Hepatocyte (in vitro differentiated cells): ENCODE data around the gene ADAMTSL5. TPM values are rescaled to one million over a fixed set of nuclear protein-coding genes. Genes with fewer than 3 reads are reported as not detected.

Source experiments
- DNase-seq: peaks from one replicate; pipeline ENCODE4 v3.0.0-alpha.2; 2016; ENCODE audit warnings: low spot score
- H2AFZ ChIP-seq: fragments of 200-600 bp; sonication (generic); 2 replicates; pipeline ENCODE4 v1.6.0; 2016; ENCODE audit warnings: antibody characterized with exemption, mild to moderate bottlenecking
- H3K27ac ChIP-seq: fragments of 200-600 bp; sonication (generic); 2 replicates; pipeline ENCODE4 v1.5.1; 2016; ENCODE audit warnings: mild to moderate bottlenecking
- H3K27me3 ChIP-seq: fragments of 200-600 bp; sonication (generic); 2 replicates; pipeline ENCODE4 v1.6.1; 2016
- H3K36me3 ChIP-seq: fragments of 200-600 bp; sonication (generic); replicated peaks from 2 replicates; pipeline ENCODE4 v1.5.1; 2016; ENCODE audit warnings: low read depth; ENCODE audit not compliant: insufficient read depth
- H3K4me1 ChIP-seq: fragments of 200-600 bp; sonication (generic); 2 replicates; pipeline ENCODE4 v1.5.1; 2016; ENCODE audit warnings: mild to moderate bottlenecking, moderate library complexity; ENCODE audit not compliant: insufficient read depth
- H3K4me2 ChIP-seq: fragments of 200-600 bp; sonication (generic); 2 replicates; pipeline ENCODE4 v1.6.0; 2016
- H3K4me3 ChIP-seq: fragments of 200-600 bp; sonication (generic); 2 replicates; pipeline ENCODE4 v1.5.1; 2016; ENCODE audit warnings: mild to moderate bottlenecking
- H3K79me2 ChIP-seq: fragments of 200-600 bp; sonication (generic); 2 replicates; pipeline ENCODE4 v1.6.0; 2017; ENCODE audit warnings: mild to moderate bottlenecking
- H3K9me2 ChIP-seq: fragments of 200-600 bp; sonication (generic); replicated peaks from 2 replicates; pipeline ENCODE4 v1.6.0; 2017; ENCODE audit warnings: mild to moderate bottlenecking; ENCODE audit not compliant: insufficient read depth
- H3K9me3 ChIP-seq: fragments of 200-600 bp; sonication (generic); 2 replicates; pipeline ENCODE4 v1.5.1; 2016; ENCODE audit warnings: low read depth, mild to moderate bottlenecking
- H4K20me1 ChIP-seq: fragments of 200-600 bp; sonication (generic); 2 replicates; pipeline ENCODE4 v1.6.0; 2016; ENCODE audit warnings: mild to moderate bottlenecking; ENCODE audit not compliant: insufficient read depth, poor library complexity, severe bottlenecking
- EZH2 ChIP-seq: fragments of 200-600 bp; sonication (generic); IDR thresholded peaks from 2 replicates; pipeline ENCODE4 v1.6.1; 2016; ENCODE audit warnings: antibody characterized with exemption, mild to moderate bottlenecking, borderline replicate concordance
- EZH2phosphoT487 ChIP-seq: fragments of 200-600 bp; sonication (generic); IDR thresholded peaks from one replicate; pipeline ENCODE4 v1.6.1; 2018; ENCODE audit warnings: antibody characterized with exemption, mild to moderate bottlenecking, low read depth, moderate library complexity; ENCODE audit not compliant: unreplicated experiment, severe bottlenecking
- WGBS: methylation state at CpG from one replicate; pipeline ENCODE4 v1.1.6; 2016; ENCODE audit warnings: low lambda C conversion rate; ENCODE audit errors: missing lambda C conversion rate; 5-methylcytosine and 5-hydroxymethylcytosine counted together
- polyA plus RNA-seq: library from polyadenylated mRNA; unstranded; fragments of >200 nt; fragmentation: Nextera tagmentation; extraction: Ambion mirVana; gene quantifications from 2 replicates; pipeline ENCODE4 v1.2.1, GENCODE V29; 2016
- total RNA-seq: library from RNA; depleted of rRNA; stranded (reverse); fragments of >200 nt; gene quantifications from 2 replicates; pipeline ENCODE4 v1.2.3, GENCODE V29; 2014
- TF ChIP-seq, protein P1 (sequence below): fragments of 200-600 bp; sonication (generic); IDR thresholded peaks from 2 replicates; pipeline ENCODE4 v1.5.1; 2016; ENCODE audit warnings: antibody characterized with exemption, mild to moderate bottlenecking; ENCODE audit not compliant: poor library complexity

Gene ADAMTSL5
- total and polyA plus RNA-seq, 2 experiments from 2014 or later = 8.3 to 45.5 TPM

DNA sequence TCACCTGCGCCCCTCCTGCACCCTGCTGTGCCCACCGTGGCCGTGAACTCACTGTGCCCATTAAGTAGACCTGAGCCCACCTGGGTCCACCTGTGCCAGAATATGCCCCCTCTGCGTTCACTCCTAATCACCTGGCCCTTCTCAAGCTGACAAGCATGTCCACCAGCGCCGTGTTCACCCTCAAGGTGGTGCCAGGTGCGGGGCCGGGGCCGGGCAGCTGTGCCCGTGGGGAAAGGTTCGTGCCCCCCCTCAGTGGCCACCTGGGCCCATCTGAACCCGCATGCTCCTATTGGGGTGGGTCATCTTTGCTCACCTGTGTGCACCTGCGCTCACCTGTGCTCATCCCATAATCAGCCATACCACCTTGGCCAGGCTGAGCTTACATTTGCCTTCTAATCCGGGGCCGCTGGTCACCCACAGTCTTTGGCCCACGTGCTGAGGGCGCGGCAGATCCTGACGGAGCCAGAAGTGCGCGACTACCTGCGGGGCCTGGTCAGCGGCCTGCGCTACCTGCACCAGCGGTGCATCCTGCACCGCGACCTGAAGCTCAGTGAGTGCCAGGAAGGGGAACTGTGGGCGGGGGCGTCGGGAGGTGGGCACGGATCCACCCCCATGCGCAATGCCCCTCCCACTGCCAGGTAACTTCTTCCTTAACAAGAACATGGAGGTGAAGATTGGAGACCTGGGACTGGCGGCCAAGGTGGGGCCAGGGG lies 13.4 kb upstream of the ADAMTSL5 start:
- no peaks in the 10 kb centered on the region for H4K20me1 ChIP-seq
- H3K36me3 ChIP-seq = no peaks in the 10 kb centered on the region
- 86% methylated on average over 29 of the region's 33 CpGs for WGBS
- no peaks in the 10 kb centered on the region for H3K79me2 ChIP-seq
- no peaks in the 10 kb centered on the region for H3K4me1 ChIP-seq
- no peak overlapping the region for H2AFZ ChIP-seq
- H3K4me2 ChIP-seq = no peak overlapping the region
- H3K9me3 ChIP-seq = no peaks in the 10 kb centered on the region
- H3K9me2 ChIP-seq = no peaks in the 10 kb centered on the region
- H3K4me3 ChIP-seq = no peak overlapping the region
- no peak overlapping the region for H3K27ac ChIP-seq
- no peak for TF ChIP-seq EZH2phosphoT487
- TF ChIP-seq EZH2 = no peak
- TF ChIP-seq, protein P1, sequence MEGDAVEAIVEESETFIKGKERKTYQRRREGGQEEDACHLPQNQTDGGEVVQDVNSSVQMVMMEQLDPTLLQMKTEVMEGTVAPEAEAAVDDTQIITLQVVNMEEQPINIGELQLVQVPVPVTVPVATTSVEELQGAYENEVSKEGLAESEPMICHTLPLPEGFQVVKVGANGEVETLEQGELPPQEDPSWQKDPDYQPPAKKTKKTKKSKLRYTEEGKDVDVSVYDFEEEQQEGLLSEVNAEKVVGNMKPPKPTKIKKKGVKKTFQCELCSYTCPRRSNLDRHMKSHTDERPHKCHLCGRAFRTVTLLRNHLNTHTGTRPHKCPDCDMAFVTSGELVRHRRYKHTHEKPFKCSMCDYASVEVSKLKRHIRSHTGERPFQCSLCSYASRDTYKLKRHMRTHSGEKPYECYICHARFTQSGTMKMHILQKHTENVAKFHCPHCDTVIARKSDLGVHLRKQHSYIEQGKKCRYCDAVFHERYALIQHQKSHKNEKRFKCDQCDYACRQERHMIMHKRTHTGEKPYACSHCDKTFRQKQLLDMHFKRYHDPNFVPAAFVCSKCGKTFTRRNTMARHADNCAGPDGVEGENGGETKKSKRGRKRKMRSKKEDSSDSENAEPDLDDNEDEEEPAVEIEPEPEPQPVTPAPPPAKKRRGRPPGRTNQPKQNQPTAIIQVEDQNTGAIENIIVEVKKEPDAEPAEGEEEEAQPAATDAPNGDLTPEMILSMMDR = no peak
- DNase-seq = no peak
- peaks cover 28% of the 10 kb centered on the region for H3K27me3 ChIP-seq

DNA sequence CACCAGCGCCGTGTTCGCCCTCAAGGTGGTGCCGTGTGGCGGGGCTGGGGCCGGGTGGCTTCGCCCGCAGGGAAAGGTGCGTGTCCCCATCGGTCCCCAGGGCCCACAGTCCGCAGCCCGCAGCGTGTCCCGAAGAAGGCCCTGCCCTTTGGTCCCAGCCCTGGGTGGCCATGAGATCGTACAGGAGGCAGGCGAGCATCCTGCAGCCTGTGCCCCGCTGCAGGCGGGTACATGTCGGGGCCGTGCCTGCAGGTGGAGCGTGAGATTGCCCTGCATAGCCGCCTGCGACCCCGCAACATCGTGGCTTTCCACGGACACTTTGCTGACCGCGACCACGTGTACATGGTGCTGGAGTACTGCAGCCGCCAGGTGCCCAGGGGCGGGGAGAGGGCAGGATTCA lies 12.5 kb upstream of the ADAMTSL5 start:
- Histone ChIP-seq H3K4me2 (no peak overlapping the region), H2AFZ (no peak overlapping the region), H3K9me2 (no peaks in the 10 kb centered on the region), H4K20me1 (no peaks in the 10 kb centered on the region), H3K27me3 (peaks cover 28% of the 10 kb centered on the region), H3K9me3 (no peaks in the 10 kb centered on the region), H3K79me2 (no peaks in the 10 kb centered on the region), H3K4me1 (no peaks in the 10 kb centered on the region), H3K27ac (no peak overlapping the region), H3K4me3 (no peak overlapping the region), H3K36me3 (no peaks in the 10 kb centered on the region)
- WGBS = 72% methylated on average over 31 of the region's 31 CpGs
- TF ChIP-seq EZH2 (no peak), EZH2phosphoT487 (no peak)
- TF ChIP-seq, protein P1 = no peak
- no peak for DNase-seq

DNA sequence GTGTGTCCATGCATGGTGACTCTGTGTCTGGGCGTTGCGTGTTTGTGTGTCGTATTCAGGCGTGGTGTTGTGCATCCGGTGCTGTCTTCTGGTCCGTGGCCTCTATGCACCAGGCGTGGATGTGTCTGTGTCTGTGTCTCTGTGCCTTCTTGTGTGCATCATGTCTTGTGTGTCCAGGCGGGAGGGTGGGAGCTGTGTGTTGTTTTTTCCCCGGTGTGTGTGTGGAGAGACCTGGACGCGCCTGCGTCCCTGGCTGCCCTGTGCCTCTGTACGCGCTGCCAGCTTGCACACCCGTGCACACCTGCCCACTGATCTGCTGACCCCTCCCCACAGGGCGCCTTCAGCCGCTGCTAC lies 12.1 kb upstream of the ADAMTSL5 start:
- Histone ChIP-seq H3K4me2 (no peak overlapping the region), H3K27ac (no peak overlapping the region), H3K9me3 (no peaks in the 10 kb centered on the region), H4K20me1 (no peaks in the 10 kb centered on the region), H3K4me1 (no peaks in the 10 kb centered on the region), H3K9me2 (no peaks in the 10 kb centered on the region), H3K36me3 (no peaks in the 10 kb centered on the region), H3K27me3 (peaks cover 28% of the 10 kb centered on the region), H3K4me3 (no peak overlapping the region), H2AFZ (no peak overlapping the region), H3K79me2 (no peaks in the 10 kb centered on the region)
- no peak for TF ChIP-seq EZH2
- no peak for TF ChIP-seq EZH2phosphoT487
- TF ChIP-seq, protein P1 = no peak
- 80% methylated on average over 17 of the region's 17 CpGs for WGBS
- DNase-seq = no peak
